Renal pelvis (tissue), 12 donors: ENCODE data around the gene PRMT1. TPM values are rescaled to one million over a fixed set of nuclear protein-coding genes. Genes with fewer than 3 reads are reported as not detected.
A peak's percentile ranks its signal among the peaks of the same experiment; 100 is the strongest.
"Not testable (repeated sequence)": the region's sequence is repeated elsewhere in the genome, so short reads cannot be mapped to it uniquely, and the experiment has no call there.

Experiments
- DNase-seq: peaks from one replicate; pipeline ENCODE4 v3.0.0-alpha.2; 2013
- long read RNA-seq, 16 experiments: transcript quantifications; one replicate each; lab custom pipeline, GENCODE V29; 2026
- polyA plus RNA-seq, 3 donors: library from polyadenylated mRNA; unstranded; fragments of 120-200 nt; gene quantifications; one replicate each; pipeline ENCODE4 v1.2.1, GENCODE V29; 2013; ENCODE audit not compliant: insufficient read length in 3 of 3

Gene PRMT1
- polyA plus RNA-seq, result 100 to 1,000 TPM; 239 to 257 (median 241) TPM
- long read RNA-seq, donor 1, transcript PRMT1-201 (10 exons, 1,393 nt), result major isoform, 106 of 135 reads
- long read RNA-seq, donor 1, transcript PRMT1-202 (11 exons, 1,327 nt), result minor isoform, 12 of 135 reads
- long read RNA-seq, donor 1, partial matches to known transcripts, result 11 of 135 reads
- long read RNA-seq, donor 1, other reads (novel, unspliced or antisense), result 0 of 135 reads
- long read RNA-seq, donor 2, transcript PRMT1-201 (10 exons, 1,393 nt), result major isoform, 144 of 173 reads
- long read RNA-seq, donor 2, transcript PRMT1-202 (11 exons, 1,327 nt), result minor isoform, 11 of 173 reads
- long read RNA-seq, donor 2, partial matches to known transcripts, result 13 of 173 reads
- long read RNA-seq, donor 2, other reads (novel, unspliced or antisense), result 0 of 173 reads
- long read RNA-seq, donor 3, transcript PRMT1-202 (11 exons, 1,327 nt), result minor isoform, 7 of 125 reads
- long read RNA-seq, donor 3, transcript PRMT1-201 (10 exons, 1,393 nt), result major isoform, 95 of 125 reads
- long read RNA-seq, donor 3, transcript PRMT1-209 (2 exons, 968 nt), result minor isoform, 5 of 125 reads
- long read RNA-seq, donor 3, transcript PRMT1-220 (7 exons, 915 nt), result minor isoform, 5 of 125 reads
- long read RNA-seq, donor 3, partial matches to known transcripts, result 12 of 125 reads
- long read RNA-seq, donor 3, other reads (novel, unspliced or antisense), result 0 of 125 reads
- long read RNA-seq, donor 4, transcript PRMT1-201 (10 exons, 1,393 nt), result major isoform, 142 of 186 reads
- long read RNA-seq, donor 4, transcript PRMT1-202 (11 exons, 1,327 nt), result minor isoform, 5 of 186 reads
- long read RNA-seq, donor 4, partial matches to known transcripts, result 26 of 186 reads
- long read RNA-seq, donor 4, other reads (novel, unspliced or antisense), result 5 of 186 reads
- long read RNA-seq, donor 5, transcript PRMT1-201 (10 exons, 1,393 nt), result major isoform, 60 of 67 reads
- long read RNA-seq, donor 5, partial matches to known transcripts, result 0 of 67 reads
- long read RNA-seq, donor 5, other reads (novel, unspliced or antisense), result 0 of 67 reads
- long read RNA-seq, donor 6, transcript PRMT1-201 (10 exons, 1,393 nt), result major isoform, 114 of 137 reads
- long read RNA-seq, donor 6, transcript PRMT1-202 (11 exons, 1,327 nt), result minor isoform, 12 of 137 reads
- long read RNA-seq, donor 6, partial matches to known transcripts, result 5 of 137 reads
- long read RNA-seq, donor 6, other reads (novel, unspliced or antisense), result 0 of 137 reads
- long read RNA-seq, donor 7, transcript PRMT1-201 (10 exons, 1,393 nt), result major isoform, 125 of 151 reads
- long read RNA-seq, donor 7, transcript PRMT1-202 (11 exons, 1,327 nt), result minor isoform, 9 of 151 reads
- long read RNA-seq, donor 7, partial matches to known transcripts, result 11 of 151 reads
- long read RNA-seq, donor 7, other reads (novel, unspliced or antisense), result 0 of 151 reads
- long read RNA-seq, donor 8, transcript PRMT1-201 (10 exons, 1,393 nt), result major isoform, 49 of 61 reads
- long read RNA-seq, donor 8, partial matches to known transcripts, result 7 of 61 reads
- long read RNA-seq, donor 8, other reads (novel, unspliced or antisense), result 0 of 61 reads
- long read RNA-seq, donor 9, transcript PRMT1-201 (10 exons, 1,393 nt), result major isoform, 174 of 206 reads
- long read RNA-seq, donor 9, transcript PRMT1-209 (2 exons, 968 nt), result minor isoform, 6 of 206 reads
- long read RNA-seq, donor 9, transcript PRMT1-202 (11 exons, 1,327 nt), result minor isoform, 9 of 206 reads
- long read RNA-seq, donor 9, partial matches to known transcripts, result 11 of 206 reads
- long read RNA-seq, donor 9, other reads (novel, unspliced or antisense), result 0 of 206 reads
- long read RNA-seq, donor 10, transcript PRMT1-202 (11 exons, 1,327 nt), result minor isoform, 8 of 90 reads
- long read RNA-seq, donor 10, transcript PRMT1-201 (10 exons, 1,393 nt), result major isoform, 73 of 90 reads
- long read RNA-seq, donor 10, partial matches to known transcripts, result 0 of 90 reads
- long read RNA-seq, donor 10, other reads (novel, unspliced or antisense), result 0 of 90 reads
- long read RNA-seq, donor 11, transcript PRMT1-202 (11 exons, 1,327 nt), result minor isoform, 8 of 97 reads
- long read RNA-seq, donor 11, transcript PRMT1-201 (10 exons, 1,393 nt), result major isoform, 85 of 97 reads
- long read RNA-seq, donor 11, partial matches to known transcripts, result 0 of 97 reads
- long read RNA-seq, donor 11, other reads (novel, unspliced or antisense), result 0 of 97 reads
- long read RNA-seq, donor 12, transcript PRMT1-202 (11 exons, 1,327 nt), result minor isoform, 16 of 207 reads
- long read RNA-seq, donor 12, transcript PRMT1-209 (2 exons, 968 nt), result minor isoform, 5 of 207 reads
- long read RNA-seq, donor 12, transcript PRMT1-201 (10 exons, 1,393 nt), result major isoform, 162 of 207 reads
- long read RNA-seq, donor 12, transcript PRMT1-220 (7 exons, 915 nt), result minor isoform, 5 of 207 reads
- long read RNA-seq, donor 12, partial matches to known transcripts, result 17 of 207 reads
- long read RNA-seq, donor 12, other reads (novel, unspliced or antisense), result 0 of 207 reads
- long read RNA-seq, donor 13, transcript PRMT1-201 (10 exons, 1,393 nt), result major isoform, 58 of 67 reads
- long read RNA-seq, donor 13, partial matches to known transcripts, result 0 of 67 reads
- long read RNA-seq, donor 13, other reads (novel, unspliced or antisense), result 0 of 67 reads
- long read RNA-seq, donor 14, transcript PRMT1-201 (10 exons, 1,393 nt), result major isoform, 150 of 189 reads
- long read RNA-seq, donor 14, transcript PRMT1-202 (11 exons, 1,327 nt), result minor isoform, 6 of 189 reads
- long read RNA-seq, donor 14, transcript PRMT1-209 (2 exons, 968 nt), result minor isoform, 8 of 189 reads
- long read RNA-seq, donor 14, partial matches to known transcripts, result 18 of 189 reads
- long read RNA-seq, donor 14, other reads (novel, unspliced or antisense), result 5 of 189 reads
- long read RNA-seq, donor 15, transcript PRMT1-202 (11 exons, 1,327 nt), result minor isoform, 6 of 143 reads
- long read RNA-seq, donor 15, transcript PRMT1-201 (10 exons, 1,393 nt), result major isoform, 124 of 143 reads
- long read RNA-seq, donor 15, partial matches to known transcripts, result 5 of 143 reads
- long read RNA-seq, donor 15, other reads (novel, unspliced or antisense), result 0 of 143 reads
- long read RNA-seq, donor 16, transcript PRMT1-201 (10 exons, 1,393 nt), result major isoform, 134 of 181 reads
- long read RNA-seq, donor 16, transcript PRMT1-209 (2 exons, 968 nt), result minor isoform, 5 of 181 reads
- long read RNA-seq, donor 16, transcript PRMT1-202 (11 exons, 1,327 nt), result minor isoform, 8 of 181 reads
- long read RNA-seq, donor 16, partial matches to known transcripts, result 30 of 181 reads
- long read RNA-seq, donor 16, other reads (novel, unspliced or antisense), result 0 of 181 reads

- DNase-seq, result no peak
These were observed at the start of gene PRMT1 for GRCh38 chr19:49677231-49677900. Gene PRMT1 (plus strand): TSS chr19:49677271. CDS start chr19:49677281, 10 bp downstream.

DNA sequence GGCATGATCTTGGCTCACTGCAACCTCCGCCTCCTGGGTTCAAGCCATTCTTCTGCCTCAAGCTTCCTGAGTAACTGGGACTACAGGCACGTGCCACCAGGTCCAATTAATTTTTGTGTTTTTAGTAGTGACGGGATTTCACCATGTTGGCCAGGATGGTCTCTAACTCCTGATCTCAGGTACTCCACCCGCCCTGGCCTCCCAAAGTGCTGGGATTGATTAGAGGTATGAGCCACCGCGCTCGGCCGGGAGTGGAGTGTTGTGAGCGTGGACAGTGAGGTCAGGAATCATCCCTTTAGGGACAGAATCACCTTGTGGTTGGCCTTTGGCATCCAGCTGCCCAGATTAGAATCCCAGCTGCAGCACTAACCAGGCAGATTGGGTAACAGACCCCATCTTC, 47.4 kb upstream of the PRMT1 start:
- no peak for DNase-seq

DNA sequence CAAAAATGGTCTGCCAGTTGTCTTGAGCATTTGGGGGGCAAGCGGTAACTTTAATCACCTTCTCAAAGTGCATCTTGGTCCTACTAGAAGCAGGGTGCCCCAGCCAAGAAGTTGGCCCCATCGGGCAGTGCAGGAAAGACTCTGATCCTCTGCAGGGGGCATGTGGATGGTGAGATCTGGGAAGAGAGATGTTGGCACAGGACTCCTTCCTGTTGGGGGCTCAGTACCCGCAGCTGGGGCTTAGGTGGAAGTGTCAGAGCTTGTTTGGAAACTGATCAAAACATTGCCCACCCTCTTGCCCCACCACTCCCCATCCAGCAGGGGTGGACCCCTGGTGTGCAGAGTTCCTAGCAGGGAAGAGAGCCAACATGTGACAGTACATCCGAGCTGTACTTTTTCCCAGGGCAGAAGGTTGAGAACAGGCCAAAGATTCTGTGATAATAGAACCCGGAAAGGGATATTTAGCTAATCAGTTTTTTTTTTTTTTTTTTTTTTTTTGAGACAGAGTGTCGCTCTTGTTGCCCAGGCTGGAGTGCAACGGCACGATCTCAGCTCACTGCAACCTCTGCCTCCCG, 46.0 kb upstream of the PRMT1 start:
- DNase-seq, result no peak

DNA sequence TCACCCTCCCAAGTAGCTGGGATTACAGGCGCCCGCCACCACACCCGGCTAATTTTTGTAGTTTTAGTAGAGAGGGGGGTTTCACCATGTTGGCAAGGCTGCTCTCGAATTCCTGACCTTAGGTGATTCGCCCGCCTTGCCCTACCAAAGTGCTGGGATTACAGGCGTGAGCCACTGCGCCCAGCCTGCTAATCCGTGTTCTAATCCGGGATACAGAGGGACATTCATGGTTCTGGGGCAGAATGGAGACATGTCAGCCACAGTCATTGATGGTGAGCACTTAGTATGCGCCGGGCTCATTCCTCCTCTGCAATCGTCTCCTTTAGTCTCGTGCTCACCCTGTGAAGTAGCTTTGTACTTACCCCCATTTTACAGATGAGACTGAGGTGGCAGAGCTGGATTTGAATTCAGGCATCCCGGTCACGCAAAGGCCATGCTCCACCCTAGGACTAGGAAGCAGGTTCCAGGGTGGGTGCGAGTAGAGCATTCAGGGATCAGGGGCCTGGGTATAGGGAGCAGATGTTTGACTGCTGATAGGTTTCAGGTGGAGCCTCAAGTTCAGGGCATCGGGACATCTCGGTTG, 45.4 kb upstream of the PRMT1 start:
- no peak for DNase-seq

GRCh38 chr19:49632576-49632975, 44.5 kb upstream of the PRMT1 start:
- no peak for DNase-seq

GRCh38 chr19:49633273-49633672, 43.8 kb upstream of the PRMT1 start:
- DNase-seq, result not testable (repeated sequence)

- no peak for DNase-seq
These were observed 41.4 kb upstream of the PRMT1 start for GRCh38 chr19:49635530-49636232.

GRCh38 chr19:49636233-49636932, 40.7 kb upstream of the PRMT1 start:
- DNase-seq, result no peak

DNA sequence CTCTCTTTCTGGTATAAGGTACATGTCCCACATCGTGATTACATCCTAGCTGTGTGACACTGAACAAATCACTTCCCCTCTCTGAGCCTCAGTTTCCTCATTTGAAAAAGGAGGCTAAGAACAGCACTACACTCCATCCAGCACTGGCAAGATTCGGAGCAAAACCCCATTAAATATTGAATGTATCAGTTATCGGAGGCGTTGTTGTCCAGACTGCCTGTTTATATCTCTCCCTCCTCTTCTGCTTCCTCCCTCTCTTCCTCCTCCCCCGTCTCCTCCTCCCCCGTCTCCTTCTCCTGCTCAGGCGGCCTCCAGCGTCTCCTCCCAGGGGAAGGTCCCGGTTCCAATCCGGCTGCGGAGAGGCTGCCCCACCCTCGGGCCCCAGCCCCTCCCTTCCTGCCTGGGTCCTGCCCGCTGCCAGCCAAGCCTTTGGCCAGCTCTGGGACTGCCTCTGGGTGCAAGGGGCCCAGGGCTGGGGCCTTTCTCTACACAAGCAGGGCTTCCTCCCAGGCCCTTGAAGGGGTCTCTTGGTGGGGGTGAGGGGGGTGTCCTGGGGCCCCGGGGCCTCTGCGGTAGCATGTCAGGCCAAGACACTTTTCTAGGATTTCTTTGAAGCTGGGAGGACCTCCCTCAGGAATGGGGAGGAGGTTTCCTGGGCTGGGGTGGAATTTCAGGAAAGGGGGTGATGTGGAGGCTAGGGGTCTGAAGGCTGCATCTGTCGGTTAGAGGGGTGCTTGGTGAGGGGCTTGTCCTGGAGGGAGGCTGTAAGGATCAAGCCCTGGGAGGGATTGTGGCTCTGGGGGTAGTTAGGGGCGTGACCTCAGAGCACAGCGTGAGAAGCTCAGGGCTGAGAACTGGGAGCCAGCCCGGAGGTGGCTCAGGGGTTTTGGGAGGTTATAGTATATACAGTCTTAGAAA, 39.0 kb upstream of the PRMT1 start:
- no peak for DNase-seq

DNA sequence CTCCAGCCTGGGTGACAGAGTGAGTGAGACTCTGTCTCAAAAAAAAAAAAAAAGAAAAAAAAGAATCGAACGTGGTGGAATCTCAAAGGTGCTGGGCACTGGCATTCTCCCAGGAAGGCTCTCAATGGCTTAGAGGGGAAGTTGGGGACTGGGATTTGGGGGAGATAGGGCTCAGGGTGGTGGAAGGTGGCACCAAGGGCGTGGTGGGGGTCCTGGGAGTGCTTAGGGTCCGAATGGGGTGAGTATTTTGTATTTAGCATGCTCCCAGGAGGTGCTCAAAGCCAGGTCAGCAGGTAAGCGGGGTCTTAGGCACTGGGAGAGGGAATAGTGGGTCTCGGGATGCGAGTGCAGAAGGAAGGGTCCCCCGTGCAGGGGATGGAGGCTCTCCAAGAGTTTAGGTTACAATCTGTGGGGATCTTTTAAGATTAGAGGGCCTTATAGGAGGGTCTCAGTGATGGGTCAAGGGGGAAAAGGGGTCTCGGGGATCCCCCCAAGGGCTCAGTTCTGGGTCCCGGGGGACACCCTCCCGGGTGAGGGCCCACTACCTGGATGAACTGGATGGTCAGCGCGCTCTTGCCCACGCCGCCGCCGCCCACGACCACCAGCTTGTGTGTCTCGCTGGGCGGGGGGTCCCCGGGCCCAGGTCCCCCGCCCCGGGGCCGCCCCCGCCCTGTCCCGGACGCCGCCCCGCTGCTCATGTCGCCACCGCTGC, 37.5 kb upstream of the PRMT1 start:
- no peak for DNase-seq

- DNase-seq, result peak; percentile 100
These were observed 36.8 kb upstream of the PRMT1 start, which contains the start of gene RRAS for GRCh38 chr19:49640113-49640898. Gene RRAS (minus strand): TSS chr19:49640143. CDS start chr19:49640098, 45 bp downstream.
